ENCODE data around the gene OPN5.

OPN5 gene

GRCh38 chr6:47781732-47782131, at the start of gene OPN5:
Gene OPN5 (plus strand): TSS chr6:47782032. CDS start chr6:47782067, 35 bp downstream.
- FAIRE-seq, result no peak
- TF ChIP-seq CTCF (IDR thresholded peaks at IDR 0.05; ENCODE audit: insufficient read depth, missing control alignments), result no peak
- no peak for DNase-seq (ENCODE audit: insufficient read length, low spot score)

- no peak for DNase-seq (ENCODE audit: insufficient read length, low spot score)
Observed at GRCh38 chr6:47733879-47734558, 47.8 kb upstream of the OPN5 start.

GRCh38 chr6:47734831-47735481, 46.9 kb upstream of the OPN5 start:
- no peak for TF ChIP-seq CTCF (IDR thresholded peaks at IDR 0.05; ENCODE audit: insufficient read depth, missing control alignments)
- FAIRE-seq (no peak), DNase-seq (ENCODE audit: insufficient read length, low spot score) (no peak)

More at GRCh38 chr6:47733879-47734558, 47.8 kb upstream of the OPN5 start:
- TF ChIP-seq CTCF (IDR thresholded peaks at IDR 0.05; ENCODE audit: insufficient read depth, missing control alignments), result peak; percentile 44
- FAIRE-seq, result no peak

GRCh38 chr6:47736083-47736700, 45.6 kb upstream of the OPN5 start:
- FAIRE-seq (no peak), DNase-seq (ENCODE audit: insufficient read length, low spot score) (no peak)
- no peak for TF ChIP-seq CTCF (IDR thresholded peaks at IDR 0.05; ENCODE audit: insufficient read depth, missing control alignments)

- DNase-seq (ENCODE audit: insufficient read length, low spot score) (no peak), FAIRE-seq (no peak)
Observed at GRCh38 chr6:47737406-47737805, 44.4 kb upstream of the OPN5 start.

GRCh38 chr6:47740714-47741113, 41.1 kb upstream of the OPN5 start:
- no peak for TF ChIP-seq CTCF (IDR thresholded peaks at IDR 0.05; ENCODE audit: insufficient read depth, missing control alignments)
- FAIRE-seq (no peak), DNase-seq (ENCODE audit: insufficient read length, low spot score) (no peak)

More at GRCh38 chr6:47737406-47737805, 44.4 kb upstream of the OPN5 start:
- TF ChIP-seq CTCF (IDR thresholded peaks at IDR 0.05; ENCODE audit: insufficient read depth, missing control alignments), result no peak

All from D721Med (cell line).